NB4 (cell line): Measurements from ENCODE around the gene LRRC28.

Experiments
- CTCF ChIP-seq: IDR thresholded peaks from one replicate; pipeline ENCODE4 v1.5.1; 2012; ENCODE audit warnings: low read depth, low read length
- MAX ChIP-seq: IDR thresholded peaks from 2 replicates; pipeline ENCODE4 v1.6.1; 2011; ENCODE audit warnings: low read depth, low read length
- POLR2A ChIP-seq: IDR thresholded peaks from 2 replicates; pipeline ENCODE4 v1.6.1; 2011; ENCODE audit warnings: mild to moderate bottlenecking; ENCODE audit not compliant: insufficient read length; ENCODE audit errors: extremely low read depth

GRCh38 chr15:99211926-99212325, 39.4 kb upstream of the LRRC28 start:
- TF ChIP-seq CTCF: no peak
- no peak for TF ChIP-seq MAX
- TF ChIP-seq POLR2A: no peak
